ENCODE data around the gene KLHDC10. TPM values are rescaled to one million over a fixed set of nuclear protein-coding genes. Genes with fewer than 3 reads are reported as not detected.
"Not testable (repeated sequence)": the region's sequence is repeated elsewhere in the genome, so short reads cannot be mapped to it uniquely, and the experiment has no call there.

KLHDC10 gene, protein sequence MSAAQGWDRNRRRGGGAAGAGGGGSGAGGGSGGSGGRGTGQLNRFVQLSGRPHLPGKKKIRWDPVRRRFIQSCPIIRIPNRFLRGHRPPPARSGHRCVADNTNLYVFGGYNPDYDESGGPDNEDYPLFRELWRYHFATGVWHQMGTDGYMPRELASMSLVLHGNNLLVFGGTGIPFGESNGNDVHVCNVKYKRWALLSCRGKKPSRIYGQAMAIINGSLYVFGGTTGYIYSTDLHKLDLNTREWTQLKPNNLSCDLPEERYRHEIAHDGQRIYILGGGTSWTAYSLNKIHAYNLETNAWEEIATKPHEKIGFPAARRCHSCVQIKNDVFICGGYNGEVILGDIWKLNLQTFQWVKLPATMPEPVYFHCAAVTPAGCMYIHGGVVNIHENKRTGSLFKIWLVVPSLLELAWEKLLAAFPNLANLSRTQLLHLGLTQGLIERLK
- total RNA-seq = 13.9 and 16.0 TPM in 2 replicates

GRCh38 chr7:130069978-130070860 is at the start of gene KLHDC10:
Gene KLHDC10 (plus strand): TSS chr7:130070534. CDS start chr7:130070644, 110 bp downstream.
- no peaks in the 10 kb centered on the region for H3K27me3 Mint-ChIP-seq (ENCODE audit: low read depth)
- peak; percentile 94 for DNase-seq (ENCODE audit: low spot score)
- intact Hi-C loops (cut with micrococcal nuclease) = loop anchor here (2.0 to 10.0 kb wide), 9 partner anchors 112 to 763 kb away; partner anchors contain the start of genes COPG2, MEST, TMEM209 and UBE2H
- no peaks in the 10 kb centered on the region for H3K36me3 Mint-ChIP-seq (ENCODE audit: low read depth)
- peaks cover 19% of the 10 kb centered on the region for H3K4me1 Mint-ChIP-seq (ENCODE audit: low read depth)
- H3K4me3 Mint-ChIP-seq (ENCODE audit: low read depth) = peak within 1 kb of the TSS; percentile 95
- H3K27ac Mint-ChIP-seq = peak within 1 kb of the TSS; percentile 81
- H3K9me3 Mint-ChIP-seq = no peaks in the 10 kb centered on the region

- no peak for DNase-seq (ENCODE audit: low spot score)
- Mint-ChIP-seq H3K27ac (no peak overlapping the region), H3K36me3 (ENCODE audit: low read depth) (peaks cover 52% of the 10 kb centered on the region), H3K4me3 (ENCODE audit: low read depth) (no peak overlapping the region), H3K9me3 (no peaks in the 10 kb centered on the region), H3K27me3 (ENCODE audit: low read depth) (no peaks in the 10 kb centered on the region), H3K4me1 (ENCODE audit: low read depth) (peaks cover 3% of the 10 kb centered on the region)
- intact Hi-C loops (cut with micrococcal nuclease) = no loop called here
These were observed 49.1 kb upstream of the KLHDC10 start for GRCh38 chr7:130021105-130021834.

DNA sequence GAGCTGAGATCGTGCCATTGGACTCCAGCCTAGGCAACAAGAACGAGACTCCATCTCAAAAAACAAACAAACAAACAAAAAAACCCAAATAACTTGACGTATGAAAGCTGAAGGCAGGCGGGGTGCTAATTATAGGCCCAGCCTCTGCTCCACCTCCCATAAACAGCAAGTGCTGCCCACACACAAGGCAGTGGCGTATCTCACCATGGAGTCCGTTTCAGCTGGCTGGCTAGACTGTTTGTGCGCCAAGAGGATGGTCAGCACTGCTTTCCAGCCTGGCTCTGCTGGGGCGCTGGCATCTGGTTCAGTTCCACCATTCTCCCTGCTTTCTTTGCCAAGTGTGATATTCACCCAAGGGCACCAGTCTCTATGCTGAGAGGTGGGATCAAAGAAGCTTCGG is 48.2 kb upstream of the KLHDC10 start:
- Mint-ChIP-seq H3K4me1 (ENCODE audit: low read depth) (peaks cover 3% of the 10 kb centered on the region), H3K9me3 (no peaks in the 10 kb centered on the region), H3K27me3 (ENCODE audit: low read depth) (no peaks in the 10 kb centered on the region), H3K36me3 (ENCODE audit: low read depth) (peaks cover 57% of the 10 kb centered on the region), H3K27ac (no peak overlapping the region), H3K4me3 (ENCODE audit: low read depth) (no peak overlapping the region)
- intact Hi-C loops (cut with micrococcal nuclease) = no loop called here
- no peak for DNase-seq (ENCODE audit: low spot score)

DNA sequence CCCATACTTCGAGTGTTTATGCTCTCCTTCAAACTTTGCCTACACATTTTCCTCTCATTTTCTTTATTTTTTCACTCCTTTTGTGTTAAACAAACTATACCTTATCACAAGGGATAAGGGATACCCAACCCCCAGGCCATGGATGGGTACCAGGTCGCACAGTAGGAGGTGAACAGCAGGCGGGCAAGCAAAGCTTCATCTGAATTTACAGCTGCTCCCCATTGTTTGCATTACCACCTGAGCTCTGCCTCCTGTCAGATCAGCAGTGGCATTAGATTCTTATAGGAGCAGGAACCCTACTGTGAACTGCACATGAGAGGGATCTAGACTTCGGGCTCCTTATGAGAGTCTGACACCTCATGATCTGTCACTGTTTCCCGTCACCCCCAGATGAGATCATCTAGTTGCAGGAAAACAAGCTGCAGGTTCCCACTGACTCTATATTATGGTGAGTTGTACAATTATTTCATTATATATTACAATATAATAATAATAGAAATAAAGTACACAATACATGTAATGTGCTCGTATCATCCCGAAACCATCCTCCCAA is 47.6 kb upstream of the KLHDC10 start:
- no peaks in the 10 kb centered on the region for H3K27me3 Mint-ChIP-seq (ENCODE audit: low read depth)
- DNase-seq (ENCODE audit: low spot score) = no peak
- H3K36me3 Mint-ChIP-seq (ENCODE audit: low read depth) = peaks cover 59% of the 10 kb centered on the region
- no peaks in the 10 kb centered on the region for H3K9me3 Mint-ChIP-seq
- intact Hi-C loops (cut with micrococcal nuclease) = no loop called here
- no peak overlapping the region for H3K27ac Mint-ChIP-seq
- no peak overlapping the region for H3K4me3 Mint-ChIP-seq (ENCODE audit: low read depth)
- peaks cover 3% of the 10 kb centered on the region for H3K4me1 Mint-ChIP-seq (ENCODE audit: low read depth)

DNA sequence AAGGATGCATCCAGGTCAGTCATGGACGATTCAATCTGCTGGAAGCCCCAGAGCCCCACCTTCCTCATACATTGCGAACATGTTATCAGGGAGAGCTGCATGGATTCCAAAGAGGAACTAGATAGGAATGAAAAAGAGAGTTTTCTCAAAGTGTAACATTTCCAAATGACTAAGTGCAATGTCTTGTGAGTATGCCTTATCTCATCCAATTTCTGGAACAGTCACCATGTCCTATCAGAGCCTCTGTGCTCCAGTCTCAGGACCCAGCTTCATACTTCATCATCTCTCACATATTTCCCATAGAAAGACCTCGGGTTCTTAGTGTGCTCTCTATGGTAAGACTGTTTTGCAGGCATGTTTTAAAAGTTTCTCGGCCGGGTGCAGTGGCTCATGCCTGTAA is 45.9 kb upstream of the KLHDC10 start:
- Mint-ChIP-seq H3K9me3 (no peaks in the 10 kb centered on the region), H3K27ac (no peak overlapping the region), H3K36me3 (ENCODE audit: low read depth) (peaks cover 56% of the 10 kb centered on the region), H3K27me3 (ENCODE audit: low read depth) (no peaks in the 10 kb centered on the region), H3K4me3 (ENCODE audit: low read depth) (no peak overlapping the region), H3K4me1 (ENCODE audit: low read depth) (peaks cover 3% of the 10 kb centered on the region)
- intact Hi-C loops (cut with micrococcal nuclease) = no loop called here
- no peak for DNase-seq (ENCODE audit: low spot score)

DNA sequence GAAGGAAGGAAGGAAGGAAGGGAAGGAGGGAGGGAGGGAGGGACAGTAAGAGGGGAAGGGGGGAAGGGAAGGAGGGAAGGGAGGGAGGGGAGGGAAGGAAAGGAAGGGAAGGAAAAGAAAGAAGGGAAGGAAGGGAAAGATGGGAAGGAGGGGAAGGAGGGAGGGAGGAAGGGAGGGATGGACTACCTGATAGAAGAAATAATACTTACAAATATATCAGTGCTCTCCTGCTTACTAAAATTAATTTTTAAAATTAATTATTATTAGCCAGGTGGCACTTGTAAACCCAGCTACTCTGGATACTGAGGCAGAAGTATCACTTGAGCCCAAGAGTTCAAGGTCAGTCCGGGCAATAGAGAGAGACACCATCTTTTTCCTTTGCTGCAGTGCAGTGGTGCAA is 37.6 kb upstream of the KLHDC10 start:
- Mint-ChIP-seq H3K4me3 (ENCODE audit: low read depth) (no peak overlapping the region), H3K4me1 (ENCODE audit: low read depth) (no peaks in the 10 kb centered on the region), H3K27ac (no peak overlapping the region), H3K27me3 (ENCODE audit: low read depth) (no peaks in the 10 kb centered on the region), H3K36me3 (ENCODE audit: low read depth) (peaks cover 34% of the 10 kb centered on the region), H3K9me3 (no peaks in the 10 kb centered on the region)
- no peak for DNase-seq (ENCODE audit: low spot score)
- intact Hi-C loops (cut with micrococcal nuclease) = no loop called here

- intact Hi-C loops (cut with micrococcal nuclease) = no loop called here
These were observed 32.6 kb upstream of the KLHDC10 start for GRCh38 chr7:130037703-130038102.

GRCh38 chr7:130040576-130040975 is 29.8 kb upstream of the KLHDC10 start:
- Mint-ChIP-seq H3K36me3 (ENCODE audit: low read depth) (peaks cover 33% of the 10 kb centered on the region), H3K9me3 (no peaks in the 10 kb centered on the region), H3K4me1 (ENCODE audit: low read depth) (no peaks in the 10 kb centered on the region), H3K27ac (no peak overlapping the region), H3K27me3 (ENCODE audit: low read depth) (no peaks in the 10 kb centered on the region), H3K4me3 (ENCODE audit: low read depth) (no peak overlapping the region)
- DNase-seq (ENCODE audit: low spot score) = no peak
- intact Hi-C loops (cut with micrococcal nuclease) = no loop called here

More at GRCh38 chr7:130037703-130038102, 32.6 kb upstream of the KLHDC10 start:
- Mint-ChIP-seq H3K4me1 (ENCODE audit: low read depth) (no peaks in the 10 kb centered on the region), H3K4me3 (ENCODE audit: low read depth) (no peak overlapping the region), H3K9me3 (no peaks in the 10 kb centered on the region), H3K36me3 (ENCODE audit: low read depth) (peaks cover 28% of the 10 kb centered on the region), H3K27me3 (ENCODE audit: low read depth) (no peaks in the 10 kb centered on the region), H3K27ac (no peak overlapping the region)
- DNase-seq (ENCODE audit: low spot score) = no peak

- H3K9me3 Mint-ChIP-seq = no peaks in the 10 kb centered on the region
- peaks cover 16% of the 10 kb centered on the region for H3K36me3 Mint-ChIP-seq (ENCODE audit: low read depth)
- no peak for DNase-seq (ENCODE audit: low spot score)
- H3K27me3 Mint-ChIP-seq (ENCODE audit: low read depth) = no peaks in the 10 kb centered on the region
- intact Hi-C loops (cut with micrococcal nuclease) = no loop called here
- H3K4me1 Mint-ChIP-seq (ENCODE audit: low read depth) = peaks cover 7% of the 10 kb centered on the region
- H3K27ac Mint-ChIP-seq = no peak overlapping the region
- no peak overlapping the region for H3K4me3 Mint-ChIP-seq (ENCODE audit: low read depth)
These were observed 22.5 kb upstream of the KLHDC10 start for GRCh38 chr7:130047831-130048230.

GRCh38 chr7:130048906-130049305 is 21.4 kb upstream of the KLHDC10 start:
- peaks cover 7% of the 10 kb centered on the region for H3K4me1 Mint-ChIP-seq (ENCODE audit: low read depth)
- H3K27ac Mint-ChIP-seq = no peak overlapping the region
- intact Hi-C loops (cut with micrococcal nuclease) = no loop called here
- H3K9me3 Mint-ChIP-seq = no peaks in the 10 kb centered on the region
- H3K36me3 Mint-ChIP-seq (ENCODE audit: low read depth) = peaks cover 11% of the 10 kb centered on the region
- no peak overlapping the region for H3K4me3 Mint-ChIP-seq (ENCODE audit: low read depth)
- H3K27me3 Mint-ChIP-seq (ENCODE audit: low read depth) = no peaks in the 10 kb centered on the region
- no peak for DNase-seq (ENCODE audit: low spot score)

DNA sequence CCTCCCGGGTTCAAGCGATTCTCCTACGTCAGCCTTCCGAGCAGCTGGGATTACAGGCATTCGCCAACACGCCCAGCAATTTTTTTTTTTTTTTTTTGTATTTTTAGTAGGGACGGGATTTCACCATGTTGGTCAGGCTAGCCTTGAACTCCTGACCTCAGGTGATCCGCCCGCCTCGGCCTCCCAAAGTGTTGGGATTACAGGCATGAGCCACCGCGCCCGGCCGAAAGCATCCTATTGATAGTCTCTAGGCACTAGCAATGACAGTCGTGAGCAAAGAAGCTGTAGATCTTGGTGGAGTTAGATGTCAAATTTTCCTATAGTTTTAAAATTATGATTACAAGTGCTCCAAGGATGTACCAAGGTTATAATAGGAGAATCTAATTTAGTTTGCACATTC is 18.1 kb upstream of the KLHDC10 start:
- H3K9me3 Mint-ChIP-seq; H3K27ac Mint-ChIP-seq; DNase-seq (ENCODE audit: low spot score); H3K36me3 Mint-ChIP-seq (ENCODE audit: low read depth); H3K27me3 Mint-ChIP-seq (ENCODE audit: low read depth); intact Hi-C loops (cut with micrococcal nuclease); H3K4me3 Mint-ChIP-seq (ENCODE audit: low read depth): not testable (repeated sequence)
- peaks cover 10% of the 10 kb centered on the region for H3K4me1 Mint-ChIP-seq (ENCODE audit: low read depth)

- H3K27me3 Mint-ChIP-seq (ENCODE audit: low read depth); H3K4me3 Mint-ChIP-seq (ENCODE audit: low read depth); H3K36me3 Mint-ChIP-seq (ENCODE audit: low read depth); intact Hi-C loops (cut with micrococcal nuclease); H3K4me1 Mint-ChIP-seq (ENCODE audit: low read depth); DNase-seq (ENCODE audit: low spot score); H3K27ac Mint-ChIP-seq; H3K9me3 Mint-ChIP-seq: not testable (repeated sequence)
These were observed 15.1 kb upstream of the KLHDC10 start for GRCh38 chr7:130055198-130055597.
